Neural cell (in vitro differentiated cells): ENCODE data around the gene ANO4. TPM values are rescaled to one million over a fixed set of nuclear protein-coding genes. Genes with fewer than 3 reads are reported as not detected.

Experiments
- H2AFZ ChIP-seq: fragments of 200-600, 300-800 bp; sonication (generic), shearing (Covaris generic); 2 replicates; pipeline ENCODE4 v1.6.0; 2014; ENCODE audit warnings: low read depth, mild to moderate bottlenecking, antibody characterized with exemption, low read length, moderate library complexity
- H3F3A ChIP-seq: fragments of 200-600 bp; shearing (Covaris generic); 2 replicates; pipeline ENCODE4 v1.6.1; 2016; ENCODE audit warnings: mild to moderate bottlenecking, moderate library complexity, mixed read lengths, antibody characterized with exemption, low read length; ENCODE audit not compliant: insufficient read depth, poor library complexity, severe bottlenecking
- H3K27ac ChIP-seq: fragments of 200-600, 300-800 bp; sonication (generic), shearing (Covaris generic); 2 replicates; pipeline ENCODE4 v1.5.1; 2014; ENCODE audit warnings: mild to moderate bottlenecking, low read length, moderate library complexity
- H3K27me3 ChIP-seq: fragments of 300-800, 200-600 bp; sonication (generic), shearing (Covaris generic); 2 replicates; pipeline ENCODE4 v1.6.0; 2014; ENCODE audit warnings: mild to moderate bottlenecking, low read depth, low read length, moderate library complexity; ENCODE audit not compliant: insufficient read depth
- H3K36me3 ChIP-seq: fragments of 300-800, 200-600 bp; sonication (generic), shearing (Covaris generic); 2 replicates; pipeline ENCODE4 v1.5.1; 2014; ENCODE audit warnings: mild to moderate bottlenecking, antibody characterized with exemption, low read length, moderate library complexity; ENCODE audit not compliant: insufficient read depth
- H3K4me2 ChIP-seq: fragments of 300-800, 200-600 bp; sonication (generic), shearing (Covaris generic); 2 replicates; pipeline ENCODE4 v1.6.0; 2014; ENCODE audit warnings: mild to moderate bottlenecking, low read length
- H3K4me3 ChIP-seq: fragments of 300-800, 200-600 bp; sonication (generic), shearing (Covaris generic); 2 replicates; pipeline ENCODE4 v1.5.1; 2014; ENCODE audit warnings: mild to moderate bottlenecking, low read length, moderate library complexity
- H3K79me2 ChIP-seq: fragments of 200-600 bp; shearing (Covaris generic); replicated peaks from 2 replicates; pipeline ENCODE4 v1.6.0; 2014; ENCODE audit warnings: mild to moderate bottlenecking, low read length, moderate library complexity; ENCODE audit not compliant: insufficient read depth
- H3K9ac ChIP-seq: fragments of 300-800, 200-600 bp; sonication (generic), shearing (Covaris generic); 2 replicates; pipeline ENCODE4 v1.6.1; 2016; ENCODE audit warnings: mild to moderate bottlenecking, low read length, mixed read lengths
- H3K9me2 ChIP-seq: fragments of 200-600 bp; shearing (Covaris generic); 2 replicates; pipeline ENCODE4 v1.6.1; 2016; ENCODE audit warnings: mild to moderate bottlenecking, low read length, mixed read lengths; ENCODE audit not compliant: insufficient read depth
- H3K9me3 ChIP-seq: fragments of 200-600, 300-800 bp; sonication (generic), shearing (Covaris generic); 2 replicates; pipeline ENCODE4 v1.6.1; 2016; ENCODE audit warnings: mild to moderate bottlenecking, mixed run types, low read length, moderate library complexity, mixed read lengths
- H4K20me1 ChIP-seq: fragments of 200-600 bp; shearing (Covaris generic); 2 replicates; pipeline ENCODE4 v1.6.1; 2016; ENCODE audit warnings: mild to moderate bottlenecking, mixed run types; ENCODE audit not compliant: insufficient read depth
- CTCF ChIP-seq: fragments of 450-650 bp; IDR thresholded peaks from 2 replicates; pipeline ENCODE4 v1.5.1; 2014; ENCODE audit warnings: antibody characterized with exemption, mild to moderate bottlenecking, moderate library complexity; ENCODE audit not compliant: poor library complexity, severe bottlenecking
- EP300 ChIP-seq: fragments of 450-650 bp; conservative IDR thresholded peaks from 2 replicates; pipeline ENCODE4 v1.6.1; 2014; ENCODE audit warnings: antibody characterized with exemption, mild to moderate bottlenecking, moderate library complexity; ENCODE audit not compliant: poor library complexity, severe bottlenecking
- EZH2 ChIP-seq: fragments of 200-600, 300-800 bp; shearing (Covaris generic), sonication (generic); IDR thresholded peaks from 2 replicates; pipeline ENCODE4 v1.6.1; 2014; ENCODE audit warnings: antibody characterized with exemption, low read length, borderline replicate concordance, mild to moderate bottlenecking; ENCODE audit not compliant: insufficient read depth, poor library complexity, severe bottlenecking
- MXI1 ChIP-seq: fragments of 450-650 bp; conservative IDR thresholded peaks from 2 replicates; pipeline ENCODE4 v1.6.1; 2014; ENCODE audit warnings: antibody characterized with exemption, mild to moderate bottlenecking; ENCODE audit not compliant: poor library complexity, severe bottlenecking
- POLR2AphosphoS5 ChIP-seq: IDR thresholded peaks from 2 replicates; pipeline ENCODE4 v1.6.1; 2012
- RAD21 ChIP-seq: fragments of 450-650 bp; conservative IDR thresholded peaks from 2 replicates; pipeline ENCODE4 v1.6.1; 2014; ENCODE audit warnings: antibody characterized with exemption, mild to moderate bottlenecking, moderate library complexity
- REST ChIP-seq: IDR thresholded peaks from 2 replicates; pipeline ENCODE4 v1.6.1; 2012; ENCODE audit warnings: borderline replicate concordance
- SMC3 ChIP-seq: fragments of 450-650 bp; conservative IDR thresholded peaks from 2 replicates; pipeline ENCODE4 v1.6.1; 2014; ENCODE audit warnings: antibody characterized with exemption, mild to moderate bottlenecking, moderate library complexity; ENCODE audit not compliant: poor library complexity
- TAF1 ChIP-seq: IDR thresholded peaks from 2 replicates; pipeline ENCODE4 v1.6.1; 2012; ENCODE audit warnings: low read depth
- polyA plus RNA-seq: library from polyadenylated mRNA; depleted of rRNA; stranded (reverse); fragments of >200 nt; gene quantifications from 2 replicates; pipeline ENCODE4 v1.2.3, GENCODE V29; 2014

ANO4 gene
- polyA plus RNA-seq, 1 donor from 2014 or later: 11.1 TPM

- no peaks in the 10 kb centered on the region for H3K27me3 ChIP-seq
- no peak overlapping the region for H3K27ac ChIP-seq
- H4K20me1 ChIP-seq: no peaks in the 10 kb centered on the region
- no peak overlapping the region for H3K4me2 ChIP-seq
- H3K4me3 ChIP-seq: no peak overlapping the region
- no peaks in the 10 kb centered on the region for H3K79me2 ChIP-seq
- H3K36me3 ChIP-seq: no peaks in the 10 kb centered on the region
- no peak for TF ChIP-seq SMC3
- no peak for TF ChIP-seq REST
- no peak for TF ChIP-seq EP300
- TF ChIP-seq POLR2AphosphoS5: no peak
- no peak for TF ChIP-seq RAD21
- no peak for TF ChIP-seq TAF1
- TF ChIP-seq CTCF: no peak
- no peak for TF ChIP-seq MXI1
- TF ChIP-seq EZH2: no peak
- H3K9ac ChIP-seq: no peak overlapping the region
- no peaks in the 10 kb centered on the region for H3K9me3 ChIP-seq
- H2AFZ ChIP-seq: no peak overlapping the region
- no peaks in the 10 kb centered on the region for H3F3A ChIP-seq
- H3K9me2 ChIP-seq: no peaks in the 10 kb centered on the region
Observed at GRCh38 chr12:100871195-100871734, 76.7 kb downstream of the ANO4 start.

GRCh38 chr12:100875156-100875555 is 80.6 kb downstream of the ANO4 start:
- H3K9me3 ChIP-seq: no peaks in the 10 kb centered on the region
- H4K20me1 ChIP-seq: no peaks in the 10 kb centered on the region
- H3K4me3 ChIP-seq: no peak overlapping the region
- no peak overlapping the region for H3K9ac ChIP-seq
- H2AFZ ChIP-seq: no peak overlapping the region
- H3K27ac ChIP-seq: no peak overlapping the region
- H3K36me3 ChIP-seq: no peaks in the 10 kb centered on the region
- H3K9me2 ChIP-seq: no peaks in the 10 kb centered on the region
- H3F3A ChIP-seq: no peaks in the 10 kb centered on the region
- H3K79me2 ChIP-seq: no peaks in the 10 kb centered on the region
- H3K27me3 ChIP-seq: no peaks in the 10 kb centered on the region
- H3K4me2 ChIP-seq: no peak overlapping the region
- TF ChIP-seq MXI1 (no peak), EP300 (no peak), TAF1 (no peak), CTCF (no peak), RAD21 (no peak), EZH2 (no peak), POLR2AphosphoS5 (no peak), REST (no peak), SMC3 (no peak)
